Esophagus squamous epithelium (tissue), 5 donors: ENCODE data around the gene PRC1. TPM values are rescaled to one million over a fixed set of nuclear protein-coding genes. Genes with fewer than 3 reads are reported as not detected.

Experiments used
- DNase-seq: peaks from one replicate; lab custom pipeline; 2025; lab: John Stamatoyannopoulos, UW
- H3K27ac ChIP-seq, 4 donors: fragments of 200-600 bp; sonication (generic); one replicate each; pipeline ENCODE4 v1.5.1; 2016 to 2019; ENCODE audit warnings: mild to moderate bottlenecking in 1 of 4
- H3K27me3 ChIP-seq, 4 donors: fragments of 200-600 bp; sonication (generic); 1 replicate in 3 of 4; 2 replicates in 1 of 4; pipeline versions ENCODE4 v1.5.1 to v1.6.0; 2017 to 2021; ENCODE audit warnings: antibody characterized with exemption in 1 of 4
- H3K36me3 ChIP-seq, 3 donors: fragments of 200-600 bp; sonication (generic); one replicate each; pipeline ENCODE4 v1.5.1; 2016 to 2019
- H3K4me1 ChIP-seq, 3 donors: fragments of 200-600 bp; sonication (generic); one replicate each; pipeline ENCODE4 v1.5.1; 2017 to 2019
- H3K4me3 ChIP-seq, 4 donors: fragments of 200-600 bp; sonication (generic); 1 replicate in 3 of 4; 2 replicates in 1 of 4; pipeline ENCODE4 v1.5.1; 2016 to 2019; ENCODE audit warnings: mild to moderate bottlenecking in 2 of 4, moderate library complexity in 1 of 4
- H3K9me3 ChIP-seq, 3 donors: fragments of 200-600 bp; sonication (generic); one replicate each; pipeline ENCODE4 v1.5.1; 2016 to 2019
- CTCF ChIP-seq, 6 experiments: fragments of 450-650 bp in 4 of 6; fragments of 200-600 bp in 2 of 6; sonication (generic) in 2 of 6; IDR thresholded peaks; one replicate each; pipeline ENCODE4 v1.5.1; 2016 to 2019; ENCODE audit warnings: antibody characterized with exemption in 6 of 6, mild to moderate bottlenecking in 4 of 6, moderate library complexity in 4 of 6
- POLR2A ChIP-seq, 4 donors: fragments of 450-650 bp; IDR thresholded peaks; one replicate each; pipeline ENCODE4 v1.6.1; 2017; ENCODE audit warnings: antibody characterized with exemption in 4 of 4, mild to moderate bottlenecking in 4 of 4, moderate library complexity in 3 of 4
- WGBS, 2 donors: methylation state at CpG; one replicate each; pipeline ENCODE4 v1.1.5; 2018; 5-methylcytosine and 5-hydroxymethylcytosine counted together
- intact Hi-C: fragments of 100-400 bp; cut with DNase I; formaldehyde crosslinking; loops from one replicate; pipeline ENCODE4 v1.15.0; 2022
- total RNA-seq, 4 donors: library from RNA; depleted of rRNA; stranded (reverse); fragments of >200 nt; gene quantifications; one replicate each; pipeline ENCODE4 v1.1.0, GENCODE V29; 2016
- donor health status: DM: yes; HTN: yes; CAD: no.

The PRC1 gene
- total RNA-seq: 100 to 1,000 TPM in 1 of 4 donors, 10 to 100 TPM in 3; 49.6 to 100 (median 58.4) TPM

GRCh38 chr15:90994417-90995311, at the start of gene PRC1:
Gene PRC1, minus strand, starts transcription at chr15:90994535. Its CDS starts 118 bp downstream, at chr15:90994417.
- H3K27me3 ChIP-seq: no peaks in the 10 kb centered on the region
- DNase-seq: peak; percentile 90
- H3K4me1 ChIP-seq: peaks cover 0 to 30% (median 0%) of the 10 kb centered on the region in 3 donors
- no peaks in the 10 kb centered on the region for H3K9me3 ChIP-seq
- intact Hi-C loops: no loop called here
- H3K36me3 ChIP-seq: peaks cover 0 to 28% (median 14%) of the 10 kb centered on the region in 3 donors
- TF ChIP-seq CTCF (IDR thresholded peaks at IDR 0.05) (peak in 1 of 6 experiments; percentile 10), POLR2A (IDR thresholded peaks at IDR 0.05) (peak in 2 of 4 donors; percentile 74 to 78)
- peak within 1 kb of the TSS; percentile 90 to 98 (median 97) for H3K27ac ChIP-seq
- 0 to 1% methylated on average over 11 to 51 of the region's 75 CpGs for WGBS, 2 donors
- peak within 1 kb of the TSS; percentile 72 to 100 (median 81) for H3K4me3 ChIP-seq

GRCh38 chr15:91043202-91043874, 49.0 kb upstream of the PRC1 start:
- intact Hi-C loops: no loop called here
- WGBS, 2 donors: 91 to 94% methylated on average over 4 to 9 of the region's 11 CpGs
- DNase-seq: no peak
- no peak overlapping the region for H3K27ac ChIP-seq
- H3K9me3 ChIP-seq: no peaks in the 10 kb centered on the region
- no peak overlapping the region for H3K4me3 ChIP-seq
- H3K4me1 ChIP-seq: peaks cover 0 to 4% (median 0%) of the 10 kb centered on the region in 3 donors
- H3K36me3 ChIP-seq: no peaks in the 10 kb centered on the region
- H3K27me3 ChIP-seq: peaks cover 0 to 9% (median 0%) of the 10 kb centered on the region in 4 donors
- no peak for TF ChIP-seq CTCF (IDR thresholded peaks at IDR 0.05)
- no peak for TF ChIP-seq POLR2A (IDR thresholded peaks at IDR 0.05)

- WGBS, 2 donors: 60 to 80% methylated on average over 8 of the region's 8 CpGs
- no peak for DNase-seq
- Histone ChIP-seq H3K27ac (no peak overlapping the region), H3K4me3 (no peak overlapping the region), H3K9me3 (no peaks in the 10 kb centered on the region), H3K4me1 (no peaks in the 10 kb centered on the region), H3K27me3 (peaks cover 0 to 15% (median 0%) of the 10 kb centered on the region in 4 donors), H3K36me3 (no peaks in the 10 kb centered on the region)
- intact Hi-C loops: no loop called here
- TF ChIP-seq CTCF (IDR thresholded peaks at IDR 0.05) (no peak), POLR2A (IDR thresholded peaks at IDR 0.05) (no peak)
Measured at GRCh38 chr15:91040856-91041255, 46.5 kb upstream of the PRC1 start.

GRCh38 chr15:91039996-91040395, 45.7 kb upstream of the PRC1 start:
- H3K4me3 ChIP-seq: no peak overlapping the region
- no peaks in the 10 kb centered on the region for H3K9me3 ChIP-seq
- H3K27me3 ChIP-seq: peaks cover 0 to 14% (median 0%) of the 10 kb centered on the region in 4 donors
- no peak for TF ChIP-seq CTCF (IDR thresholded peaks at IDR 0.05)
- TF ChIP-seq POLR2A (IDR thresholded peaks at IDR 0.05): no peak
- intact Hi-C loops: no loop called here
- H3K27ac ChIP-seq: no peak overlapping the region
- no peaks in the 10 kb centered on the region for H3K4me1 ChIP-seq
- DNase-seq: no peak
- 33% methylated on average over 1 of the region's 3 CpGs; no CpG with 5 or more reads in 1 of the 2 donors for WGBS, 2 donors
- H3K36me3 ChIP-seq: no peaks in the 10 kb centered on the region
